Measurements from ENCODE around the gene PACRG.

PACRG gene

DNA sequence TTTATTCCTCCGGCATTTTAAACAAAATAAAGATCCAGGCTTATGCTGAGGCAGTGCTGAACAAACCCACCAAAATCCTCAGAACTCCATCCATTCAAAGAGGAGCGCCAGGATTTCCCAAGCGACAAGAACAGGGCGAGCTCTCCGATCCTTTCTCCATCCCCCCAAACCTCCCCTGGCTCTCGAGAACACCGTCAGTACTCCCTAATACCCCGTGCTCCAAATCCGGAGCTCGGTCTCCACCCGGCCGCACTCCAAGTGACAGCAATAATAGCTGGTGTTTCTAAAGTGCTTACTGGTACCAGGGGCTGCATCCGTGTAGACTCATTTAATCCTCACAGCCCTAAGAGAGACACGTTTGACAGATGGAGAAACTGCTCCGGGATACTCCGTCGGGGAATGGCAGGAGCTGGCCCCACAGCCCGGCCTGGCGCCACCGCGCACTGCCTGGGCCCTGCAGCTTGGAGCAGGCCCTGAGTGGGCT lies 409.7 kb downstream of the PACRG start:
- no peak for DNase-seq (ENCODE audit: low spot score)

DNA sequence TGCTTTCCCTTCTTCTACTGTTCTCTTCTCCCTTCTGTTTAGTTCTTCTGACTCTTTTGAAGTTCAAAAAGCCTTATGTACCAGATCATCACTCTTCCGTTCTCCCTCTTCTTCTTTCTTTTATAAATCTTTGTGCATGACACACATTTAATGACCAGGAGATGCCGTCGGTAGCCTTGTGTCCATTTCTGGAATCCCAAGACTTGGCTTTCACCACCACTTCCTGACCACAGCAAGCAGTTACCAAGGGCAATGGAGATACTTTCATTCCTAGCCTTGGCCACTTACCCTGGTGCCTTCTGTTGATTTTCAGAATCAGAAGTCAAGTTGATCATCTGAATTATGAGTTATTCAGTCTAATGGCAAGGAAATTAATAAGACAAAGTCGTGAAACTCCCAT lies 418.3 kb downstream of the PACRG start:
- DNase-seq (ENCODE audit: low spot score) = no peak

DNA sequence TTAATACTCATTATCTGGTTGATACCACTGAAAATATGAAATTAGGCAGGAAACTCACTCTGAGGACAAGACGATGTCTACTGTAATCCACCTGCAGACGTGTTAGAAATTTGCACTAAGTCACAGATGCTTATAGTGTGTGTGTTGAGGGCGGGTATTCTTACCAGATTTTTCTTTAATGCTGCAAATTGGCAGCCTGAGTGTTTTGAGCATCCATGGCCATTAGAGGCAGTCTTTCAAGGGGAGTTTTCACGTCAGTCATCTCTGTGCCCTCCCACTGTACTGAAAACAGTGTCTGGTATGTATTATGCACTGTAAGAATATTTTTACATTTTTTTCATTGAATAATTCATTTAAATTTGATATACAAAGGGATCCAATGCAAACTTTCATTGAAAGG lies 420.2 kb downstream of the PACRG start:
- no peak for DNase-seq (ENCODE audit: low spot score)

DNA sequence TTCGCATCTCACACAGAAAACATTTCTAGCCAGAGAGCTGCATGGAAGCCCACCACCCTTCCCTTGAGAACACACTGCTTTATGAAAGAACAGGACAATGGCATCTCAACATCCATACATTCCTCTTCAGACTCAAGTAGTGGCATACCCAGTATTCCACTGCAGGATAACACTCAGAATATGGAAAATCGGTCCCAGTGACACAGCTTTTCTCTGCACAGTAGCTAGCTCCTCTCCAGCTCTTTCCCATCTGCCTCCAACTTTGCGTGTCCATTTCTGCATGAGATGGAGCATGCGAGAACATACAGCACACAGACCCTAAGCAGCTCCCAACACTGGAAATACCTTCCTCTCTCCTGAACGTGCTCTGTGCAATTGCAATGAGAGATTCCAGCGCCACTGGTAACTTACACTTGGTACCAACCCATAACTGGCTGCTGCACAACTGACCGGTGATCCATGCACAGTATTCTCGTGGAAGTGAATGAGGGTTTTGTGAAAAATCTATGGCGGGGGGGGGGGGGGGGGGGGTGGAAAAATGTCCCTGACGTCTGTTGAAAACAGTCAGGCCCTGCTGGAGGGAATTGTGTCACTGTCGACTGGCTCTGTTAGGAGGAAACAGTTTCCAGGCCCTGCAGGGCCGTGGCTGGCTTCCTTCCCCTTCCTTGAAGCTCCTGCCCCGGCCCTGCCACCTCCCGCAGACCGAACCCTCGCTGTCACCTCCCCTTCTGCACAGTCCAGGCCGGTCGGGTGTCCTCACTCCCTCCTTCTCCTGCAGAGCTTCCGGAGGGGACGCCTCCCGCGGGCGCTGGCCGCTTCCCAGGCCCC lies 420.9 kb downstream of the PACRG start:
- DNase-seq (ENCODE audit: low spot score) = no peak

DNA sequence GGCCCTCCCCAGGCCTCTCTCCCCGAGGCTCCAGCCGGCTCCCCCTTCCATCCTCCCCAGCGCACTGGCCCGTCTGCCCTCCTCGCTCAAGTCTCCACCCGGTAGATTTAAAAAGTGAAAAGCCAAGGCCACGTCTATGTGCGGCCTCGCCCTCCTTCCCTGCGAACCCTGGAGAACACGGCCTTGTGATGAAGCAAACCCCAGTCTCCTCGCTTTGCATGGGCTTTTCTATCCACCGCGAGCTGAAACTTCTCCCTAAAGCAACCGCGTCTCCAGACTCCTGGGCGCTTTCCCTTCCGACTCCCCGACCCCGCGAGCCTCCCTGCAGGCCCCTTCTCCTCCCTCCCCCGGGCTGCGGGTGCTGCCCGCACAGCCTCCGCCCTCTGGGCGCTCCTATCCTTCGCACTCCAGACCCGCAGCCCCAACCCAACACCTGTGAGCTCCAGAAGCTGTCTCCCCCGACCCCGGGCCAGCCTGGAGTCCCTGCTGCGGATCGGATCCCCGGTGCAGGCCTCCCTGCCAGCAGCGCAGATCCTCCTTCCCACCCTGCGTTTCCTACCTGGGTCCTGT lies 421.6 kb downstream of the PACRG start:
- DNase-seq (ENCODE audit: low spot score) = no peak

DNA sequence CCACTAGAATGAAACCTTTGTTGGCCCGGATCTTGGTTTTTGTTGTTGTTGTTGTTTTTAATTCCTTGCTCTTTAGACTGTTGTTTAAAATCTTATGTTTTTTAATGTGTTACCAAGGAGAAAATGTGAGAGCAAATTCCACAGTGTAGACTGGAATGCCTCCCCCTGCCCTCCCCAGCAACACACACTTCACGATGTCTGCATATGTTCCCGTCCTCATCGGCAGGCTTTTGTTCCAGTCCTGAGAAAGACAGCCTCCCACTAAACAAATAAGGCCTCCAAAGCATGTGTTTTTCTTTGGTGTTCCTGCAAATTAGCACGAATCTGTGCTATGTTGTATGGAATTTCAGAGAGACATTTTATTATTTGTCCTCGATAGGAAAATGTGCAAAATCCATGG lies 423.4 kb downstream of the PACRG start:
- DNase-seq (ENCODE audit: low spot score) = no peak

DNA sequence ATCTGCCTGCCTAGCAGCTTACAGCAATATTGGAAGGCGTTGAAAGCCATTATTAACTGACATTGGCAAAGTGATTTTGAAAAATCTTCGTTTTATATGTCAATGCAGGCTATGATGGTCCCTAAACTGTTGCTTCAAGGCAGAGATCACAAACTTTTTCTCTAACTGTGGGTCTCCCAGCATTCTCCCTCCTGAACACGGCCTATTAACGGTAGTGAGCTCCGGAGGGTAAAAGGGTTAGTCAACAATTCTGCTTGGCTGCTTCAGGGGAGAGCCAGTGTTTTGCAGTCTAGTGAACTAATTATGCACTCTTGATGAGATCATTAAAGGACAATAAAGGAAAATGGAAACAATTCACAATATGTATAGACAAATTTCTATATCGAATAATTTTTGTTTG lies 424.9 kb downstream of the PACRG start:
- DNase-seq (ENCODE audit: low spot score) = no peak

DNA sequence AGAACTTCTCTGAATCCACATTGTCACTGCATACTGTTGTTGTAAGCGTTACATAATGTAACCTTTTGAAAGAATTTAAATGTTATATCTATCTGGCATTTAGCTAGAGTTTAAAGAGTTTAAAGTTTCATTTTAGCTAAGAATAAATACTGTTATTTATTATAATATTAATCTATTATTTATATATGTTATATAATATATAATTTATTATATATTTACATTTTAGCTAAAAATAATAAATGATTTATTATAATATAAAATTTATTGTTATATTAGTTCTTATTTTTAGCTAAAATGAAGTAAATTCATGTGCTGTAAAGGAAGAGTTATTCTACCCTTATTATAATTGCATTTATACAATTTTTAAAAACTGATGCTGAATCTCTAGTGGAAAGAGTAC lies 431.3 kb downstream of the PACRG start:
- no peak for DNase-seq (ENCODE audit: low spot score)

DNA sequence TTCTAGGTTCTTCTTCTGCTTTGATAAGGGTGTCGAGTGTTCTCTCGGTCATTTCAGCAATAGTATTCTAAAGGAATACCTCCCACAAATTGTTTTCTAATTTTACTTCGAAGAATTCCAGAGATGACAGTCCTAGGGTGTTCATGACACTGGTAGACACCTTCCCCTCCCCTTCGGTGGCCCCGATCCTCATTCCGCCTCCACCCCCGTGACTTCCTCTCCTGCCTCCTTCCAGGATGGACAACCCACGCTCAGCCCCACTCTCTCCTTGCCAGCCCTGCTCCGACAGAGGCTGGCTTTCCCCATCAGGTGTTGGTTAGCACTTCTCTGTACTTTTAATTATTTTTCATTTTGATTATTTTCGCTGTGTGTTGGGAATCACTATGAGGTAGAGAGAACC lies 431.9 kb downstream of the PACRG start:
- DNase-seq (ENCODE audit: low spot score) = no peak

DNA sequence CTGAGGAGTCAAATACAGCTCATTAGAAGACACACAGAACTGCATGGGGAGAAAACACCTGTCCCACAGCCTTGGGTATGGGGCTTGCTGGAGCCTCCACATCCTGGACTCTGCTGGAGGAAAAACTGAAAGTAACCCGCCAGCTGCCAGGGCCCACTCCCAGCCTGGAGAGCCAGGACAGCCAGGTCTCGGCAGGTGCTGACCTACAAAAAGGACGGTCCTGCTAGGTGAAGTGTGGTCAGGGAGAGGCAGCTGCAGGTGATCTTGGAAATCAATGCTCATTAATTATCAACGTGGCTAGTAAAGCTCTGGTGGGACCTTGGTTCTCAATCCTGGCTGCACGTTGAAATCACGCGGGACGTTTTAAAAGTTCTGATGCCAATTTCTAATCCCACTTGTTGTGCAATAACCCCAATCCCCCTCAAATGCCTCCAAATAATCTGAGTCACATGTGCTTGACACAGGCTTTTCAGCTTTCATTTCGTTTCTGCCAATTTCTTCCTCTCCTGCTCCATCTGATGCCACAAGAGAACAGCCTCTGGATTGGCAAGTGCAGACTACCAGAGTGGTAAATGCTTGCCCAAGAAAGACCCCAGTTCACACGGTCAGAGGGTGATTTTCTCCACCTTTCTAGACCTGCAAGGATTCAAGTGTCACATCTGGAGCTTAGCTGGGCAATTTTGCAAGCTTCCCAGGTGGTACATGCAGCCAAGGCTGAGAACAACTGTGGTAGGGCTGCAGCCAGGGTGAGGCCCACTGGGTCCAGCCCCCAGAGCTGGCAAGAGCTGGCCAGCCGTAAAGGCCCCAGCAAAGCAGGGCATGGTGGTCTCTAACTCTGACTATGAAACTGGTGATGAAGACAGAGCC lies 434.5 kb downstream of the PACRG start:
- DNase-seq (ENCODE audit: low spot score) = no peak

DNA sequence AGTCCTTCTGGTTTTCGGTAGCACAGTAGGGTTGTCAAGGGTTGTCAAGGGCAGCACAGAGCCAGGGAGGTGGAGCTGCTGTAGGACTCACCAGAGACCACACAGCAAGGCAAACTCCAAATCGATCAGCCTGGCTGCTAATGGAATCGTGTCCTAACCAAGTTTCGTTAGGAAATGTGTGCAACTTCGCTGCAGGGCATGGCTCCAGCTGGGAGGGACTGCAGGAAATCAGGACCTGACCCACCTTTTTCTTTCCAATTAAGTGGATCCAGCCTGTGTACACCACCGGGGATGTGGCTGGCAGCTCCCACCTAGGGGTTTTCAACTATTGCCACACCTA lies 435.1 kb downstream of the PACRG start:
- no peak for DNase-seq (ENCODE audit: low spot score)

DNA sequence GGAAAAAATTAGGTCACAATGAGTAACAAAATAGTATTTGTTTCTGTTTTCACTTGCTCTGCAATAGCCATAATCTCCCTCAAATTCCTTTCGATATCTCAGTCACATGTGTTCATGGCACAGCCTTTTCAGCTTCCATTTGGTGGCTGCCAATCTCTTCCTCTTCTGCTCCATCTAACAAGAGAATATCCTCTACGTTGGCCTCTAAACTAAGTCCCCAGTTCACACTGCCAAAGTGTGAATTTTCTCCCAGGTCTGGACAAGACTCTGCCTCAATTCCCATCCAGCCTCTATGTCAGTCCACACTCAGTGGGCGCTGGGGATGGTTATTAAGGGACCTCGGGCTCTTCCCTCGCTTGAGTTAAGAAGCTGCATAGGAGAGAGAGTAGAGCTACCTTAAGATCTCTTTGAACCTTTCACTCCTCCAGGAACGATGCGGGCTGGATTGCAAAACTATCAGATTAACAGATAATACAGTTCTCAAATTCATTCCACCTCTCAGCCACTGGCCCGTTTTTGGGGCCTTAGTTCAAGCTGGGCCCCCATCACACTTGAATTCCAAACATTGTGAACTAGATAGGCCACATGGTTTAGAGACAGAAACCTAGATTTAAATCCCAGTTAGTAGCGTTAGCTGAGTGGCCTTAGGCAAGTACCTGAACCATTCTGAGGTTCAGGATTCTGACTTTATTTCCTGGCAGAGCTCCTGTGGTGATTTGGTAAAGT lies 436.6 kb downstream of the PACRG start:
- no peak for DNase-seq (ENCODE audit: low spot score)

DNA sequence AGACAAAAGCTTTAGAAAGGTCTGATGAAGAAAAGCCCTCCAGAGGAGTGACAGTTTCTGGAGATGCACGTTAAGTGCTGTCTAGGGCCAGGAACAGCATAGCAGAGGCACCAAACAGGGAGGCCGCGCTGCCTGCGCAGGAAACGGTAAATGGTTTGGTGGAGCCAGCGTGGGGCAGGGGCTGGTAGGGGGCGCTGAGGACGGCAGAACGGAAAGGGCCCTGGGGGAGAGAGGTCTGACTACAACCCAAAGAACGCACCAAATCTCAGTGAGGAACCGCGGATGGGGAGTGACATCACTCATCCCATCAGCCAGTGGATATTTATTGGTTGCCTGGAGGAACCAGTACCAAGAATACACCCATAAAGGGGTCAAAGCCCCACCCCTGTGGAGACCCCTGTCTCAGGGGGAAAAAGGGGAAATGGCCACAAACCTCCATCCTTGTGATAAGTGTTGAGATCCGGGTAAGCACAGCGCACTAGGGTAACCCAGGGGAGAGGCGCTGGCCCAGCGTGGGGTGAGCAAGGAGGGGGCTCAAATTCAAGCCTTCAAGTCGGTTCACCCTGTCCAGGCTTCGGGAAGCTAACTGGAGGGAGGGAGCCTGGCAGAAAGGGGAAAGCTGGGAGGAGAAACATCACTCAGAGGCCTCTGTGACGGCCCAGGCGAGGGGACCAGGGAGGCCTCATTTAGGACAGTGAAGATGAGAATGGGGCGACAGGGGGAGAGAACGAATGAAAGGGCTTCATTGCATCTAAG lies 437.6 kb downstream of the PACRG start:
- DNase-seq (ENCODE audit: low spot score) = no peak

DNA sequence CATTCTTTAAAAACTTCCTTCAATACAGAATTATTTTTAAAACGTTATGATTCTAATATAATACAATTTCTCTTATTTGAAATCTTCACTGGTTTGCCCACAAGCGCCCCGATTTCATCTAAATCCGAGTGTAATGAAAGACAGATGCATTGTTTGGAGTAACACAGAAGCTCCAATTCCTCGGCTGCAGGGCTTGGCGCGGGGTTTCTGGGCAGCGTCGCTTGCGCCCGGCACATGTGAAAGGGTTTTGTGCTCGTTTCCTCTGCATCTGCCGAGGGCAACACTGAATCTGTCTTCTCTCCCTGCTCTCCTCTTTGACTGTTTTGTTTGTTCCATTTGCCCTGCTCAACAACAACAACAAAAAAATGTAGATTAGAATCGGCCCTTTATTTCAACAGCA lies 438.1 kb downstream of the PACRG start:
- no peak for DNase-seq (ENCODE audit: low spot score)

DNA sequence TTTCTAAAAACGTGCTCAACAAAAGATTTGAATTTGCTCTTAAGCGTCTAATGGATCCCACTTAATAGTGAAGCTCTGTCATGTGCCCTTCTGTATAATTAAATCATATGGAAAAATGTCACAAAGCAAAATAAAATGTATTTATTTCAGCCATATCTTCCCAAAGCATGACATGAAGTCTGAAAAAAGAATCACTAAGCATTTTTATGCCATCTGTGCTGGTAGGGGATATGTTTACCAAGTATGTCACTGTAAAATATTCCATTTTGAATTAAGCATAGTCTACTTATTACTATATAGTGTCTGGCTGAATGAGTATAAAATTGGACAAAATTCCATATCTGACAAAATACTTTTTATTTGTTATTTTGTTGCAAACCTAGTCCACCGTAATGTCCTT lies 438.7 kb downstream of the PACRG start:
- no peak for DNase-seq (ENCODE audit: low spot score)

DNA sequence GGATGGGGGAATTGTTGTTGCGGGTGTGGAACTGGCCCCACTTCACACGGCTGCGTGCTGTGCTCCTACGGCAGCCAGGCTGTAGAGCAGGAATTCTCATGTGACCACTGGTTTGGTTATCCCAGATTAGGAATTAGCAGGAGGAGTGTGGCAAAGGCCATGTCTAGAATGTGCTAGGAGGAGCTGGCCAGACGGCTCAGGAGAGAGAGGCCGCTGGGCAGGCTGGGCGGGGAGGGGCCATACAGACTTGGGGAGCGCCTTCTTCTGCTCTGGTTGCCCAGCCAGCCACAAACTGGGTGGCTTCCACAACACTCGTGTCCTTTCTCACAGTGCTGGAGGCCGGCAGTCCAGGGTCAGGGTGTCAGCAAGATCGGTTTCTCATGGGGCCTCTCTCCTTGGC lies 441.7 kb downstream of the PACRG start:
- DNase-seq (ENCODE audit: low spot score) = no peak

DNA sequence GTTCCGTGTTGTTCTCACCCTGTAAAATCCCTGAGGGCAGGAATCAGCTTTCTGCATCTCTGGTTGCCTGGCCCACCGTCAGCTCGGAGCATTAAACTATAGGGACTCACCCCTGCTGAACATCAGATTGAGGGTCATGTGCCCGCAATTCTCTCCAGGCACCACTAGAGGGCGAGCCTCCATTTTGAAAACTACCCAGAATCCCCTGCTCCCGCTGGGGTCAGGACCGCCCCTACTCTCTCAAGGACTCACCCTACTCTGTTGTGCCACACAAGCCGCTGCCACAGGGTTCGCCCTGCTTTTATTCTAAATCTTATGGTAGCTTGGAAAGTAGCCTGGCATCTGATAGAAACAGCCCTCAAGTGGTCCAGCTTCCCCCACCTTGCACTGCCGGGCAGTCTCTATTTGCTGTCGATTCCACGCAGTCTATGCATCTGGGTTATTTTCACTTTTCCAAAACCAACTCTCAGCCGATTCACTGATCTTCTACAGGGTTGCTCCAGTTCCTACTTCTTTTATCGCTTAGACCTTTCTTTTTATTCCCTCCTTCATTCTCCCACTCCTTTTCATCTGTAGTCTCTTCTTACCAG lies 442.6 kb downstream of the PACRG start:
- DNase-seq (ENCODE audit: low spot score) = peak; percentile 37

DNA sequence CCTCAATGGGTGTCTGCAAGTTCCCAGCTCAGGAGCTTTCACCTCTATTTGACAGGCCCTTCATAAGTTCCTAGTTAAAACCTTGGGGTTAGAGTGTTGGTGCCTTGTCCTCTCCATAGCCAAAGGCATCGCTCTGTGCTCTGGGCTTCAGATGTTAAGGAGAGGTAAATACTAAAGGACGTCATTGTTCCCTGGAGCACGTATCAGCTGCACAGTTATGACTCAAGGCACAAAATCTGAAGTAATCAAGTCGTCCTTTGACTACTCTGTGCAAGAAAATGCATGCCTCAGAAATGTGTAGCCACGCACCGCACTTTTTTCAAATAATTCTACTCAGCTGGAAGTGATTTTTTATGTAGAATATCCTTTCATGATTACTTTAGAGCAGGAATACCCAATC lies 446.0 kb downstream of the PACRG start:
- no peak for DNase-seq (ENCODE audit: low spot score)

DNA sequence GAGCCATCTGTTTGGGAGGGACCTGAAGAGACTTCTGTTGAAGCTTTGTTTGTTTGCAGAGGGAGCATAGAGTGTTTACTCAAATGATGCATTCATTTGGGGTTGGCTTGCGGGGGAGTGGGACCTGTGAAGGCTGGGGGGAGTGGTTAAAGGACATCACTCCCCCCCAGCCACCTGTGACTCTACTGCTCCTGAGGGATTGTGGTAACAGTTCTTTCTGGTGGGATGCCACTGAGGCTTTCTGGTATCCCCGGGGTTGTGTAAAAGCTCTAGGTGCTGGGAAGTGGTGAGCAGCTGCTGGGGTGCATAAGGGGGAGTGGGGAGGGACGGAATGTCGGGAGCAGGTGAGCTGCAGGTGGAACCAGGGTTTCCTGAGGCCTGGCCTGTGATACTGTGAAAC lies 447.5 kb downstream of the PACRG start:
- no peak for DNase-seq (ENCODE audit: low spot score)

DNA sequence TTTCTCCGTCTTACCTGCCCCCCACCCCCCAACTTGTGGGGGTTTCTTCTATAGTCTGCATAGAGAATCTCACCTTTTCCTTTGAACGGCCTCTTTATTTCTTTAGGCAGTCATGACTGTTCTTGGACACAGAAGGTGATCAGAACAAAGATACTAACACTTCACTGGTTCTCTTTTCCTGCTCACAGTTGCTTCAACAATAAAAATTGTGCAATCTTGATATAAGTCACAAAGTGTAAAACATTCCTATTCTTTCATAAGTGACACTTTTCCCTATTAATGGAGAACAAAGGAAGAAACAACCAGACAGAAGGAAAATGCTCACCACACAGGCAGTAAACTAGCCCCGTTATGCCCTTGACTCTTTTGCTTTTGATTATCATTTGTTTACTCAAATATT lies 448.3 kb downstream of the PACRG start:
- DNase-seq (ENCODE audit: low spot score) = no peak

DNA sequence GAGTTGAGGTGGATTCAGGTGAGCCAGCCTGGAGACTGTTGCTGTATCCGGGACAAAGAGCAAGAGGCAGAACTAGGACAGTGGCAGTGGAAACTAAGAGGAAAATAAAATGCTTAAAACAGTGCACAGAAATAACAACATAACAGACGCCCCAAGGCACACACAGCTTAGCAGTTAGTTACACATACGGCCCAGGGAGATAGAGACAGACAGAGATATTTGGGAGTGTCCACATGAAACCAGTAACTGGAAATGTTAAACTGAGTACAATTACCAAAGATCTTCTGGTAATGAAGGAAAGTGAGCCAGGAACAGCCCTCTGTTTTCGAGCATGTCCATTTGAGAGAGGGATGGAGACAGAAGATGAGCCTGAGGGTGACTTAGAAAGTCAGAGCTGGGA lies 449.2 kb downstream of the PACRG start:
- DNase-seq (ENCODE audit: low spot score) = no peak

Measured in GM03348 (cell line).